ENCODE results near the gene SLC35E3.

SLC35E3 gene

DNA sequence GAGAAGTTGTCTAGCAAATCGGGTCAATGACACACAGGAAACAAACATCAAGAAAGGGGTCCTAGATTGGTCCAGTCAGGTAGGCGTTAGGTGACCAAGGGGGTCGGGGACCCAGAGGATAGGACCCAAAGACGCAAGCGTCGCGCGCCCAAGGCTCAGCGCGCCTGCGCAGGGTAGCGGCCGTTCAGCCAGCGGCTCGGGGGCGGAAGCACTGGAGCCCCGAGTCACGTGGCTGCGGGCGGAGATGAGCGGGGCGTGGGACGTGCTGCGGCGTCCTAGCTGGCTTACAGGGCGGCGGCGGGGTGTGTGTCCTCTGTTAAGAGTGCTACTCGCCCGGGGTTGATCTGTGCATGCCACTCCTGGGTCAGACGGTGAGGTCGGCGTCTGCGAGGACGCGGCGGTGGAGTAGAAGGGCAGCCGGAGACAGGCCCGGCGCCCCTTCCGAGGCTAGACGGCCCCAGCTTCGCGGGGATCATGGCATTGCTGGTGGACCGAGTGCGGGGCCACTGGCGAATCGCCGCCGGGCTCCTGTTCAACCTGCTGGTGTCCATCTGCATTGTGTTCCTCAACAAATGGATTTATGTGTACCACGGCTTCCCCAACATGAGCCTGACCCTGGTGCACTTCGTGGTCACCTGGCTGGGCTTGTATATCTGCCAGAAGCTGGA is at the start of gene SLC35E3:
TSS of gene SLC35E3 (plus strand) at position 273 of the 668 bp plus-strand sequence. CDS start at position 475, 202 bp downstream.
- DNase-seq: peak; percentile 87

GRCh38 chr12:68699486-68699885 is 46.5 kb upstream of the SLC35E3 start:
- DNase-seq: no peak

DNA sequence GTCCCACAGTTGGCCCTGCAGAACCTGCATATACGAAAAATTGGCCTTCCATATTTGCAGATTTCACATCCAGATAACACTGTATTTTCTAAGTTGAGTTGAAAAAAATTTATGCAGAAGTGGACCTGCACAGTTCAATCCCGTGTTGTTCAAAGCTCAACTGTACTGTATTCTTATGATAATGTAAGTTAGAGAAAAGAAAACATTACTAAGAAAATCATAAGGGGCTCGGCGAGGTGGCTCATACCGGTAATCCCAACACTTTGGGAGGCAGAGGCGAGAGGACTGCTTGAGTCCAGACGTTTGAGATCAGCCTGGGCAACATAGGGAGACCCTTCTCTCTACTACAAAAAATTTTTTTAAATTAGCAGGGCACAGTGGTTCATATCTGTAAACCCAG is 18.2 kb upstream of the SLC35E3 start:
- DNase-seq: no peak

GRCh38 chr12:68733661-68734071 is 12.3 kb upstream of the SLC35E3 start:
- no peak for DNase-seq

DNA sequence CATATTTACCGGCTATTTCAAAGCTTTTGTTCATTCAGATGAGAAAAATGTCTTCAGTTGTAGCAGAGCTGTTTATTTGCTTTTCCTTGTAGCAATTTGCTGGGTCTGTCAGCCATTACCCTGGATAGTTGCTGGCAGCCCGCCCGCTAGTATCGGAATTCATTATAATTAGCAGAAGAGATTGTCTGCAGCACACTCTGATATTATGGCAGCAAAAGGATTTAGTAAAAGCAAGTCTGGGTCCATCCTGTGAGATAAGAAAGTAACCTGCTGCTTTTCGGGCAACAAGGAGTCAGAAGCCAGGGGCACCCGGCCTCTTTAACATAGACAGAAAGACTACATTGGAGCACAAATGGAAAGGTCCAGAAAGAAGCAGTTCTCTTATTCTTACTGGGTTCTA is 6.1 kb upstream of the SLC35E3 start:
- no peak for DNase-seq

DNA sequence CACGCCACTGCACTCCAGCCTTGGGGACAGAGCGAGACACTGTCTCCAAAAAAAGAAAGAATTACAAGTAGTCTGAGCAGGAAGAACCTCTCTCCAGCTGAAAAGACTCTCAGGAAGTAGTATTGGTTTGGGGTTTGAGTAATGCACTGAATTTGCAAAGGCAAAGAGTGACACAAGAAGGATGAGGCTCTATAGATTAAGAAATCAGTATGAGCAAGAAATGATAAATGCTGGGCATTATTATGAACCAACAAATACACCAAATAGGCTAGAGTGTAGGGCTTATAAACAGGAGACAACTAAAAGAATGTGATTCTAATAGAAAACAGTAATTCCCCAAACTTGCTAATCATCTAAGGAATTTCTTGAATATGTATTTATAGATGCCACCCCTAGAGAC is 2.6 kb upstream of the SLC35E3 start:
- no peak for DNase-seq

- DNase-seq: no peak
Observed at GRCh38 chr12:68745376-68745903, 536 bp upstream of the SLC35E3 start.

GRCh38 chr12:68746572-68747180 is 700 bp downstream of the SLC35E3 start:
- peak; percentile 41 for DNase-seq

DNA sequence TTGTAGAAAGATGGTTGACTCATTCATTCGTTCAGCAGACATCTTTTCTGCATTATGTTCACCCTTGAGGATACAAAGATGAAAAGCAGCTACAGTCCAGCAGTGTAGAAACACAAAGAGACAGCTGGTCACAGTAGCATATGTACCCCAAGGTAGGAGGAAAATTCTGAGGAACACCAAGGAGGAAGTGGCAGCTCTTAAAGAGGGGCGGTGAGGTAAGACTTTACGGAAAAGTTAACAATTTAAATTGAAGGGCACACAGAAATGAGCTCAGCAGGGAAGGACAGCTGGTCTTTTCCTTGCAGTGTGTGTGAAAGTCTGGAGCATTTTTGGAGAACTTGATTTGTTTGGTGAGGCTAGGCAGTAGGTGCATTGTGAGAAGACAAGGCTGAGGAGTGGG is 3.5 kb downstream of the SLC35E3 start:
- no peak for DNase-seq

- no peak for DNase-seq
Observed at GRCh38 chr12:68749861-68750260, 3.9 kb downstream of the SLC35E3 start.

GRCh38 chr12:68750506-68750905 is 4.5 kb downstream of the SLC35E3 start:
- DNase-seq: no peak

GRCh38 chr12:68755536-68756243 is 9.7 kb downstream of the SLC35E3 start:
- DNase-seq: no peak

DNA sequence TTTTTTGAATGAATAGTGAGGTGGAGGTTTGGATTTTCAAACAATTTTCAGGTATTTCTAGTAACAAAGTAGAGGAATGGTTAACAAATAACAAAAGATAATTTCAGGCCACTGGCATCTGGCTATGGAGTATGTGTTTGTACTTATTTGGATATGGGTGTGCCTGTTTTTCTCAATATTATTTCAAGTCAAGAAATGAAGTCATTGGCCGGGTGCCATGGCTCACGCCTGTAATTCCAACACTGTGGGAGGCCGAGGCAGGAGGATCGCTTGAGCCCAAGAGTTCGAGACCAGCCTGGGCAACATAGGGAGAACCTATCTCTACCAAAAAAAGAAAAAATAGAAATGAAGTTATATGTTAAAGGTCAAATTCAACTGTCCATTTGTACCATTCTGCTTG is 13.9 kb downstream of the SLC35E3 start:
- DNase-seq: no peak

- DNase-seq: no peak
Observed at GRCh38 chr12:68760806-68761441, 14.9 kb downstream of the SLC35E3 start.

- DNase-seq: no peak
Observed at GRCh38 chr12:68761442-68761812, 15.5 kb downstream of the SLC35E3 start.

DNA sequence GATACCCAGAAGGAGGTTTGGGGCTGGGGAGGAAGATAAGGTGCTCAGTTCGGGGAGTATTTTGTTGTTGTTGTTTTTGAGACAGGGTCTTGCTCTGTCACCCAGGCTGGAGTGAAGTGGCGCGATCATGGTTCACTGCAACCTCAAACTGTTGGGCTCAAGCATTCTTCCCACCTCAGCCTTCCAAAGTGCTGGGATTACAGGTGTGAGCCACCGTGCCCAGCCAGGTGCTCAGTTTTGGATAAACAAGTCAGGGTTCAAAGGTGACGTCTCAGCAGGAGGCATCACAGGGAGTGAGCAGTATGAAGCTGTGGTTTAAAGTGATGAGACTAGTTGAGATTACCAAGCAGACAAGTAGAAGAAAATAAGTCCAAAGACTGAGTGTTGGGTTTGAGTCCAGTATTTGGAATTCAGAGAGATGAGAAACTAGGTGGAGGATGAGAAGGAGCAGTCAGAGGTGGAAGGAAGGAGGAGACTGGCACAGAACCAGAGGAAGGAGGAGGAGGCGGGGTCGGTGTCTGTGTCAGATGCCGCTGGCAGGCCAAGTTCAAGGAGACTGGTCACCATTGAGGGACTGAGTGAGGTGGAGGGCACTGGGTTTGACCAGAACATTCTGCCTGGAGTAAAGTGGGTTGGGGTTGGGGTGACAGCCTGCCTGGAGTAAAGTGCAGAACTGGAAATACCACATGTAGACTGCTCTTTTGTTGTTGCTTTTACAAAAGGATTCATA is 16.1 kb downstream of the SLC35E3 start:
- no peak for DNase-seq

DNA sequence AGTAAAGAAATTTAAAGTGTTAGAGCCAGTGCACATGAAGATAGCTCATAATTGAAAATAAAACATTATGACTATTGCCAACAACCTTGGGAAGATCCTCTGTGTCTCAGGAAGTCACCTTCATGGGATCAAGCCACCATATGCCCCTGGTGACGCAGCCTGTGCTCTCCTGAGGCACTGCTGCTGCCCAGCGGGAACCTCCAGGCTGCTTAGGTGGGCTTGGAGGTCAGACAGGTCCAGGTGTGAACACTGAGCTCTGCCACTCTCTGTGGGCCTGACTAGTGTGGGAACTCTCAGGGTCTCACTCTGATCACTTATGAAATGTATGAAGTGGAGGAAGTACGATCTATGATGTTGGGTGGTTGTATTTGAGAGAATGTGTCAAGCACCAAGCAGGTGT is 16.7 kb downstream of the SLC35E3 start:
- DNase-seq: no peak

- DNase-seq: no peak
Observed at GRCh38 chr12:68765696-68766095, 19.7 kb downstream of the SLC35E3 start.

- no peak for DNase-seq
Observed at GRCh38 chr12:68766646-68767045, 20.7 kb downstream of the SLC35E3 start.

GRCh38 chr12:68767191-68767590 is 21.2 kb downstream of the SLC35E3 start:
- DNase-seq: no peak

- DNase-seq: no peak
Observed at GRCh38 chr12:68768431-68768939, 22.5 kb downstream of the SLC35E3 start.

DNA sequence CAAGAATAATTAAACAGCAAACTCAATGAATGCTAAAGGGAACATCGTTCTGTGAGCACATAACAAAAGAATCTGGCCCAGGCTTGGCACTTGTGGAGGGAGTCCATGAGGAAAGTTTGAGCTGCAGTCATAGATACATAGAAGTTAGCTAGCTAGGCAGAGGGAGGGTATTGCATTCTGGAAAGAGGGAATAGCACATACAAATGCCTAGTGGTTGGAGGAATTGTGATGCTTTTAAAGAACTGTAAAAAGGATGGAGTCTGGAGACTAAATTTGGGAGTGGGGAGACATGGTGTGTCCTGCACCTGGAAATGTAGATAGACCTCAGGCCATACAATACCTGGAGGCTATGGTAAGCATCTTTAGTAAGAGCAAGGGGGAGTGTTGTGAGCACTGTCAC is 24.0 kb downstream of the SLC35E3 start:
- DNase-seq: no peak
